Tibial nerve (tissue), 4 donors: Measurements from ENCODE around the gene CCDC63. TPM values are rescaled to one million over a fixed set of nuclear protein-coding genes. Genes with fewer than 3 reads are reported as not detected.

Experiments used
- DNase-seq, 2 donors: peaks; one replicate each; pipeline ENCODE4 v3.0.0-alpha.2; 2019; ENCODE audit warnings: low spot score in 2 of 2
- H3K27ac ChIP-seq, 4 donors: fragments of 200-600 bp; sonication (generic) in 3 of 4; one replicate each; pipeline ENCODE4 v1.5.1; 2017 to 2019; ENCODE audit warnings: mild to moderate bottlenecking in 1 of 4
- H3K27me3 ChIP-seq, 2 donors: fragments of 200-600 bp; sonication (generic) in 1 of 2; one replicate each; pipeline versions ENCODE4 v1.5.1 to v1.6.0; 2017 to 2019
- H3K36me3 ChIP-seq, 3 donors: fragments of 200-600 bp; sonication (generic); one replicate each; pipeline ENCODE4 v1.5.1; 2018 to 2019
- H3K4me1 ChIP-seq, 4 donors: fragments of 200-600 bp; sonication (generic) in 3 of 4; one replicate each; pipeline ENCODE4 v1.5.1; 2017 to 2019
- H3K4me3 ChIP-seq, 4 donors: fragments of 200-600 bp; sonication (generic) in 3 of 4; one replicate each; pipeline ENCODE4 v1.5.1; 2017 to 2019; ENCODE audit warnings: mild to moderate bottlenecking in 1 of 4, moderate library complexity in 1 of 4
- H3K9me3 ChIP-seq, 4 donors: fragments of 200-600 bp; sonication (generic) in 3 of 4; one replicate each; pipeline ENCODE4 v1.5.1; 2017 to 2019
- CTCF ChIP-seq, 5 experiments: fragments of 200-600 bp in 3 of 5; fragments of 450-650 bp in 2 of 5; sonication (generic) in 3 of 5; IDR thresholded peaks; one replicate each; pipeline ENCODE4 v1.5.1; 2016 to 2019; ENCODE audit warnings: antibody characterized with exemption in 5 of 5, mild to moderate bottlenecking in 3 of 5, moderate library complexity in 2 of 5
- EP300 ChIP-seq, 2 donors: sonication (generic); formaldehyde crosslinking; IDR thresholded peaks; one replicate each; pipeline ENCODE4 v1.6.1; 2017; ENCODE audit warnings: antibody characterized with exemption in 2 of 2, mild to moderate bottlenecking in 1 of 2
- POLR2A ChIP-seq, 2 donors: fragments of 450-650 bp; IDR thresholded peaks; one replicate each; pipeline ENCODE4 v1.6.1; 2017; ENCODE audit warnings: antibody characterized with exemption in 2 of 2, mild to moderate bottlenecking in 2 of 2, moderate library complexity in 2 of 2
- WGBS, 2 donors: methylation state at CpG; one replicate each; pipeline ENCODE4 v1.1.5; 2018; 5-methylcytosine and 5-hydroxymethylcytosine counted together
- total RNA-seq, 4 donors: library from RNA; depleted of rRNA; stranded (reverse); fragments of >200 nt; gene quantifications; one replicate each; pipeline ENCODE4 v1.1.0, GENCODE V29; 2016

CCDC63 gene
- total RNA-seq, 4 donors from 2014 or later, result not detected

- Histone ChIP-seq H3K4me1 (no peaks in the 10 kb centered on the region), H3K27me3 (no peaks in the 10 kb centered on the region), H3K36me3 (no peaks in the 10 kb centered on the region), H3K4me3 (no peak overlapping the region), H3K27ac (no peak overlapping the region), H3K9me3 (no peaks in the 10 kb centered on the region)
- TF ChIP-seq POLR2A (IDR thresholded peaks at IDR 0.05) (no peak), CTCF (IDR thresholded peaks at IDR 0.05) (no peak)
- 64 to 73% methylated on average over 9 of the region's 9 CpGs for WGBS, 2 donors
- no peak for DNase-seq
Measured at GRCh38 chr12:110862329-110862728, 15.5 kb downstream of the CCDC63 start.

- 86 to 92% methylated on average over 7 of the region's 7 CpGs for WGBS, 2 donors
- H3K36me3 ChIP-seq, result no peaks in the 10 kb centered on the region
- no peak for DNase-seq
- no peaks in the 10 kb centered on the region for H3K4me1 ChIP-seq
- no peaks in the 10 kb centered on the region for H3K9me3 ChIP-seq
- no peak overlapping the region for H3K27ac ChIP-seq
- TF ChIP-seq CTCF (IDR thresholded peaks at IDR 0.05), result no peak
- TF ChIP-seq EP300 (IDR thresholded peaks at IDR 0.05), result no peak
- TF ChIP-seq POLR2A (IDR thresholded peaks at IDR 0.05), result no peak
- H3K27me3 ChIP-seq, result no peaks in the 10 kb centered on the region
- no peak overlapping the region for H3K4me3 ChIP-seq
Measured at GRCh38 chr12:110863161-110863560, 16.4 kb downstream of the CCDC63 start.

- no peaks in the 10 kb centered on the region for H3K4me1 ChIP-seq
- H3K9me3 ChIP-seq, result no peaks in the 10 kb centered on the region
- no peaks in the 10 kb centered on the region for H3K36me3 ChIP-seq
- no peak overlapping the region for H3K4me3 ChIP-seq
- TF ChIP-seq CTCF (IDR thresholded peaks at IDR 0.05) (no peak), EP300 (IDR thresholded peaks at IDR 0.05) (no peak), POLR2A (IDR thresholded peaks at IDR 0.05) (no peak)
- WGBS, 2 donors, result 84% methylated on average over 6 of the region's 6 CpGs
- H3K27ac ChIP-seq, result no peak overlapping the region
- no peaks in the 10 kb centered on the region for H3K27me3 ChIP-seq
- DNase-seq, result no peak
Measured at GRCh38 chr12:110865521-110865920, 18.7 kb downstream of the CCDC63 start.

- 69 to 71% methylated on average over 3 of the region's 3 CpGs for WGBS, 2 donors
- Histone ChIP-seq H3K9me3 (no peaks in the 10 kb centered on the region), H3K27me3 (no peaks in the 10 kb centered on the region), H3K36me3 (no peaks in the 10 kb centered on the region), H3K4me3 (no peak overlapping the region), H3K27ac (no peak overlapping the region), H3K4me1 (no peaks in the 10 kb centered on the region)
- no peak for DNase-seq
- TF ChIP-seq CTCF (IDR thresholded peaks at IDR 0.05), result no peak
- no peak for TF ChIP-seq EP300 (IDR thresholded peaks at IDR 0.05)
- TF ChIP-seq POLR2A (IDR thresholded peaks at IDR 0.05), result no peak
Measured at GRCh38 chr12:110869026-110869425, 22.2 kb downstream of the CCDC63 start.

- no peaks in the 10 kb centered on the region for H3K9me3 ChIP-seq
- no peaks in the 10 kb centered on the region for H3K36me3 ChIP-seq
- WGBS, 2 donors, result 91% methylated on average over 5 of the region's 5 CpGs
- H3K4me3 ChIP-seq, result no peak overlapping the region
- TF ChIP-seq CTCF (IDR thresholded peaks at IDR 0.05) (no peak), EP300 (IDR thresholded peaks at IDR 0.05) (no peak), POLR2A (IDR thresholded peaks at IDR 0.05) (no peak)
- H3K4me1 ChIP-seq, result no peaks in the 10 kb centered on the region
- DNase-seq, result no peak
- H3K27ac ChIP-seq, result no peak overlapping the region
- H3K27me3 ChIP-seq, result no peaks in the 10 kb centered on the region
Measured at GRCh38 chr12:110869803-110870202, 23.0 kb downstream of the CCDC63 start.
